Osteoblast (primary cell): ENCODE measurements around the gene CPEB3. TPM values are rescaled to one million over a fixed set of nuclear protein-coding genes. Genes with fewer than 3 reads are reported as not detected.
A peak's percentile ranks its signal among the peaks of the same experiment; 100 is the strongest.

Experiments used
- DNase-seq: peaks from one replicate; pipeline ENCODE4 v3.0.0; 2011; ENCODE audit warnings: low spot score, mixed read lengths; ENCODE audit not compliant: insufficient read length; ENCODE audit errors: missing footprints
- H2AFZ ChIP-seq: 2 replicates; pipeline ENCODE4 v1.6.0; 2011; ENCODE audit warnings: mild to moderate bottlenecking, low read length
- H3K27ac ChIP-seq: 2 replicates; pipeline ENCODE4 v1.5.1; 2011; ENCODE audit warnings: mild to moderate bottlenecking, low read depth, low read length, moderate library complexity
- H3K27me3 ChIP-seq: 2 replicates; pipeline ENCODE4 v1.6.0; 2012; ENCODE audit warnings: mild to moderate bottlenecking, control low read depth, inconsistent platforms, low read length, moderate library complexity; ENCODE audit not compliant: insufficient read depth
- H3K36me3 ChIP-seq: 2 replicates; pipeline ENCODE4 v1.5.1; 2011; ENCODE audit warnings: mild to moderate bottlenecking, low read length, control low read depth, moderate library complexity; ENCODE audit not compliant: insufficient read depth
- H3K4me1 ChIP-seq: 2 replicates; pipeline ENCODE4 v1.5.1; 2011; ENCODE audit warnings: mild to moderate bottlenecking, low read length, control low read depth, moderate library complexity; ENCODE audit not compliant: insufficient read depth
- H3K4me2 ChIP-seq: 2 replicates; pipeline ENCODE4 v1.6.0; 2011; ENCODE audit warnings: mild to moderate bottlenecking, low read length; ENCODE audit not compliant: insufficient read depth
- H3K4me3 ChIP-seq: fragments of 200-600 bp; sonication (generic); 3 replicates; pipeline ENCODE4 v1.5.1; 2012; ENCODE audit warnings: mild to moderate bottlenecking, low read length, inconsistent platforms; ENCODE audit not compliant: insufficient read depth
- H3K79me2 ChIP-seq: 2 replicates; pipeline ENCODE4 v1.6.0; 2012; ENCODE audit warnings: mild to moderate bottlenecking, low read length, control low read depth, inconsistent platforms; ENCODE audit not compliant: insufficient read depth
- H3K9me3 ChIP-seq: 2 replicates; pipeline ENCODE4 v1.5.1; 2011; ENCODE audit warnings: low read depth, low read length, control low read depth
- H4K20me1 ChIP-seq: 2 replicates; pipeline ENCODE4 v1.6.0; 2012; ENCODE audit warnings: mild to moderate bottlenecking, low read length, control low read depth; ENCODE audit not compliant: insufficient read depth
- CTCF ChIP-seq: IDR thresholded peaks from 2 replicates; pipeline ENCODE4 v1.5.1; 2011; ENCODE audit warnings: mild to moderate bottlenecking, low read depth, low read length, moderate library complexity; ENCODE audit errors: extremely low read depth
- total RNA-seq: library from RNA; depleted of rRNA; stranded (reverse); fragments of >200 nt; gene quantifications from 2 replicates; pipeline ENCODE4 v1.2.3, GENCODE V29; 2012

Gene CPEB3
- total RNA-seq, 1 donor = 1.1 TPM

GRCh38 chr10:92131275-92131820 is 159.5 kb downstream of the CPEB3 start:
- TF ChIP-seq CTCF = no peak
- no peak overlapping the region for H3K4me3 ChIP-seq
- no peak overlapping the region for H3K4me2 ChIP-seq
- no peak overlapping the region for H2AFZ ChIP-seq
- H3K4me1 ChIP-seq = peaks cover 2% of the 10 kb centered on the region
- H3K27ac ChIP-seq = no peak overlapping the region
- H3K36me3 ChIP-seq = no peaks in the 10 kb centered on the region
- no peaks in the 10 kb centered on the region for H3K79me2 ChIP-seq
- H4K20me1 ChIP-seq = peaks cover 2% of the 10 kb centered on the region
- no peaks in the 10 kb centered on the region for H3K9me3 ChIP-seq
- no peak for DNase-seq
- no peaks in the 10 kb centered on the region for H3K27me3 ChIP-seq

GRCh38 chr10:92130622-92131274 is 160.1 kb downstream of the CPEB3 start:
- H4K20me1 ChIP-seq = peaks cover 2% of the 10 kb centered on the region
- no peak overlapping the region for H3K27ac ChIP-seq
- no peak for DNase-seq
- no peaks in the 10 kb centered on the region for H3K9me3 ChIP-seq
- H3K4me2 ChIP-seq = no peak overlapping the region
- no peaks in the 10 kb centered on the region for H3K27me3 ChIP-seq
- no peak for TF ChIP-seq CTCF
- peaks cover 7% of the 10 kb centered on the region for H3K4me1 ChIP-seq
- no peak overlapping the region for H3K4me3 ChIP-seq
- H3K79me2 ChIP-seq = no peaks in the 10 kb centered on the region
- no peaks in the 10 kb centered on the region for H3K36me3 ChIP-seq
- H2AFZ ChIP-seq = no peak overlapping the region

- Histone ChIP-seq H3K27me3 (no peaks in the 10 kb centered on the region), H2AFZ (no peak overlapping the region), H4K20me1 (peaks cover 11% of the 10 kb centered on the region), H3K4me3 (no peak overlapping the region), H3K79me2 (no peaks in the 10 kb centered on the region), H3K36me3 (no peaks in the 10 kb centered on the region), H3K9me3 (no peaks in the 10 kb centered on the region), H3K4me1 (peaks cover 24% of the 10 kb centered on the region), H3K27ac (no peak overlapping the region), H3K4me2 (no peak overlapping the region)
- DNase-seq = no peak
- TF ChIP-seq CTCF = no peak
Measured at GRCh38 chr10:92126100-92126650, 164.7 kb downstream of the CPEB3 start.

- peaks cover 24% of the 10 kb centered on the region for H3K4me1 ChIP-seq
- H4K20me1 ChIP-seq = peaks cover 11% of the 10 kb centered on the region
- no peaks in the 10 kb centered on the region for H3K79me2 ChIP-seq
- no peaks in the 10 kb centered on the region for H3K27me3 ChIP-seq
- H2AFZ ChIP-seq = no peak overlapping the region
- no peaks in the 10 kb centered on the region for H3K9me3 ChIP-seq
- DNase-seq = no peak
- H3K4me3 ChIP-seq = peak overlapping the region; percentile 6
- H3K36me3 ChIP-seq = no peaks in the 10 kb centered on the region
- peak overlapping the region; percentile 45 for H3K4me2 ChIP-seq
- no peak for TF ChIP-seq CTCF
- H3K27ac ChIP-seq = peak overlapping the region; percentile 9
Measured at GRCh38 chr10:92125144-92125543, 165.7 kb downstream of the CPEB3 start.
